Prostate gland (tissue), 2 donors: ENCODE results near the gene KITLG.

ENCODE experiments used
- CTCF ChIP-seq, 4 experiments: fragments of 200-600 bp in 2 of 4; fragments of 450-650 bp in 2 of 4; sonication (generic) in 2 of 4; IDR thresholded peaks; 1 replicate in 3 of 4; 2 replicates in 1 of 4; pipeline ENCODE4 v1.5.1; 2016 to 2019; ENCODE audit warnings: antibody characterized with exemption in 4 of 4, mild to moderate bottlenecking in 2 of 4, moderate library complexity in 2 of 4
- POLR2A ChIP-seq: fragments of 450-650 bp; IDR thresholded peaks from one replicate; pipeline ENCODE4 v1.6.1; 2016; ENCODE audit warnings: antibody characterized with exemption, mild to moderate bottlenecking

- no peak for TF ChIP-seq POLR2A
- no peak for TF ChIP-seq CTCF (IDR thresholded peaks at IDR 0.05)
Observed at GRCh38 chr12:88507270-88507669, 73.0 kb downstream of the KITLG start.
